ENCODE results near the gene MORN1.

Gene MORN1

GRCh38 chr1:2419416-2419815, 28.1 kb upstream of the MORN1 start:
- no peak for DNase-seq (ENCODE audit: low spot score)

DNA sequence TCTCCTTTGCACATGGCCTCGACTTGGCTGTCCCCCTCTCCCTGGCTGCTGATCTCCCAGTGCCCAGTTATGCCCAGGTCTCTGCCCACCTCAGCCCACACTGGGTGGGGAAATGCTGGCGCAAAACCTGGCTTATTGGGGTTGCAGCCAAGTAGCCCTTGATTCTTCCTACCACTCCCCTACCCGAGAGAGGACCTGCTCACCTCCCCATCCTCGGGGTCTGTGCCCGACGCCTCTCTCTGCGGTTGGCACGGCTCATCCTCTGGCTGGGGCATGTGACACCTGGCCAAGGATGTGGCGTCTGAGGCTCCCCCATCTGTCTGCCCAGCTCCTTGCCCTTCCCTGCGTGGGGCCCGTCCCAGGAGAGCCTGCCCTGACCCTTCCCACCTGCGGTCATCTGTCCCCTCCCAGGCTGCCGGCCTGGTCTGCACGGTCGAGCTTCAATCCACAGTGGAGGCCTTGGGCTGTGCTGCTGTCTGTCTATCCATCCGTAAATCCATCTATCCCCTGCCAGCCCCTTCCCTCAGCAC, 27.5 kb upstream of the MORN1 start:
- no peak for DNase-seq (ENCODE audit: low spot score)

GRCh38 chr1:2417833-2418225, 26.5 kb upstream of the MORN1 start:
- DNase-seq (ENCODE audit: low spot score) = no peak

DNA sequence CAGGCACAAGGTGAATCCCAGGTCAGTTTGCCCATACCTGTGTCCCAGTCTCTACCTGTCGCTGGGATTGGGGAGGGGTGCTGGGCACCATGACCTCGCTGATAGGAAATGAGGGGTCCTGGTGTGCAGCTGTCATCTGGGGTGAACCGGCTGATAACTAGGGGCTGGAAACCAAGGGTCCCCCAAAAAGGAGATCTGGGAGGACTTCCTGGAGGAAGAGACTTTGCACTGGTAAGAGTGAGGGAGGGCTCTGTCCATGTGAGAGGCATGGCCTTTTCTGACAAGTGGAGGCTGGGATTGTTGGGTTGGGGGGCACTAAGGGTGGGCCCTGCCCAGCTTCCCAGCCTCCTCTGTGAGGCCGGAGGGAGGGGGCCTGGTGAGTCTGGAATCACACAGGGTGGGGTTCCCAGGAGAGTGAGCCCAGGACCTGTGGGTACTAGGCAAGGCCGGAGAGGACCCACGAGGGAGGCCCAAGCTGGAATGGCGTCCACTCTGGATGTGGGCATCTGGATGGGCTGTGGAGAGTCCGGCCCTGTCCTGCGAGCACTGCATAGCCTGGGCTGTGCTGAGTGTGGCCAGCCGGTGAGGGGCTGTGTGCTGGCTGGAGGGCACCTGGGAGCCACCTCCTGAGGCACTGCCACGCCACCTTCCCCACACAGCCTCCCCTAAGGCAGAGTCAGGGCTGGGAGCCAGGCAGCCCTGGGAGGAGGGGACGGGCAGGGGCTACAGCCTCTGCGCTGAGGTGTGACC, 25.9 kb upstream of the MORN1 start:
- DNase-seq (ENCODE audit: low spot score) = no peak

DNA sequence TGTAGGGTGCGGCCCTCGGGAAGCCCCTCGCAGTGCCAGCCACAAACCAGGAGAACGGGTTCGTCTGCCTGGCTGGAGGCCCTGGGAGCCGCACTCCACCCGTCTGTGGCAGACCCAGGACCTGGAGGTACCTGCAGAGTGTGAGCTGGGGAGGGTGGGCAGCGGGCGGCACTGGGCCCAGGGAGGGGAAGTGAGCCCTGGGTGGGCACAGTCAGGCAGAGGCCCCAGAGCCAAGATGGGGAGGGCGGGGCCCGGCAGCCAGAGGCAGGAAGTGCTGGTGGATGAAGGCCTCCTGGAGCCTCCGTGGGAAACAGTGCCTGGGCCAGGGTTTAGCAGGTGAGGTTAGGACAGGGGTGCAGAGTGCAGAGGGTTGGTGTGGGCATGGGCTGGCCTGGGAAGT, 25.0 kb upstream of the MORN1 start:
- no peak for DNase-seq (ENCODE audit: low spot score)

DNA sequence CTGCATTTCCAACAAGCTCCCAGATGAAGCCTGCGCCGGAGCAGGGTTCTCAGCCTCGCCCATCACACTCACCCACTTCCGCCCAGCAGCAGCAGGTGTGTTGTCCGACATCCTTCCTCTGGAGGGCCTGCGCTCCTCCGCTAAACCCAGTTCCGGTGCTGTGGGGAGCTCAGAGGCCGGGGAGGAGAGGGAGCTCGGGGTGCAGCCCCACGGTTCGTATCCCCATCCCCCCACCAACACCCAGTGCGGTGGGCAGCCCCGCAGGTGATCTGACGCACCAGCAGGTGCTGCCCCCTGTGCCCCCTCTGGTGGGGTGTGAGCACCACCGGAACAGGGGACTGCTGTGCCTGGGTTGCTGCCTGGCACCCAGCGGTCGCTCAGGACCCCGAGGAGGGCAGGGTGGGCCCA, 24.5 kb upstream of the MORN1 start:
- DNase-seq (ENCODE audit: low spot score) = no peak

- no peak for DNase-seq (ENCODE audit: low spot score)
Measured at GRCh38 chr1:2415337-2415736, 24.0 kb upstream of the MORN1 start.

GRCh38 chr1:2414297-2414958, 23.1 kb upstream of the MORN1 start:
- peak; percentile 92 for DNase-seq (ENCODE audit: low spot score)

- no peak for DNase-seq (ENCODE audit: low spot score)
Measured at GRCh38 chr1:2413495-2414296, 22.3 kb upstream of the MORN1 start.

GRCh38 chr1:2412773-2413494, 21.6 kb upstream of the MORN1 start:
- DNase-seq (ENCODE audit: low spot score) = peak; percentile 79

DNA sequence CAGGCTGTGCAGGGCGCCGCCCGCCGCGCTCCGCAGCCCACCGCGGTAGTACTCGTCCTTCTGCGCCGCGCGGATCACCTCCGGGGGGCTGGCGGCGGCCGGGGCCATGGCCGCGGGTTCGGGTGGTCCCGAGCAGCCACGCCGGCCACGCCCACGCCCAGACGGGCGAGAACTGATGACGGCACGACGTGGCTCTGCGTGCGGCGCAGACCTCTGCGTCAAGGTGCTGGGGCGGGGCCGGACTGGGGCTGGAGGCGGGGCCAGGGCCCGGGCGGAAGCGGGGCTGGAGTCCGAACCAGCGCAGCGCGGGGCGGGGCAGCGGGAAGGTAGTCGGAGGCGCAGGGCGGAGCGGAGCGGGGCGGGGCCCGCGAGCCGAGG, 21.0 kb upstream of the MORN1 start, which contains the start of gene PEX10:
Gene PEX10, minus strand, starts transcription at position 170 of the 378 bp plus-strand sequence. Its CDS starts 62 bp downstream, at position 108.
- peak; percentile 97 for DNase-seq (ENCODE audit: low spot score)

GRCh38 chr1:2411801-2412394, 20.5 kb upstream of the MORN1 start:
- no peak for DNase-seq (ENCODE audit: low spot score)

GRCh38 chr1:2409745-2410144, 18.4 kb upstream of the MORN1 start:
- DNase-seq (ENCODE audit: low spot score) = no peak

DNA sequence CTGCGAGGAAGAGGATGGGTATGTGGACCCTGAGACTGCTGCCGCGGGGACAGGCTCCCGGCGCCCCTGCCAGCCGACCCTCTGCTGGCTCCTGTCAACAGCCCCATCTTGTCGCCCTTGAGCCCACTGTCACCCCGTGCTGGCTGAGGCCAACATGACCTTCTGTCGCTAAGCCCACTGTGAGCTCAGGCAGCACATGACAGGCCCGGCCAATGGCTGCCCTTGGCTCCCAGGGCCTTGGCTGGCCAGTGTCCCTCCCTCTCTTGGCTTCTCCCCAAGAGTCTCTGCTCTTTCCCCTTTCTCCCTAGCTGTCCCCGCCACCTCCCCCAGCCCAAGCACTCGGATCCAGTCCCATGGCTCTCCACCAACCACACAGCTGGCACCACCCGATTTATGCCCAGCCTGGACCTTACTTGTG, 17.5 kb upstream of the MORN1 start:
- no peak for DNase-seq (ENCODE audit: low spot score)

DNA sequence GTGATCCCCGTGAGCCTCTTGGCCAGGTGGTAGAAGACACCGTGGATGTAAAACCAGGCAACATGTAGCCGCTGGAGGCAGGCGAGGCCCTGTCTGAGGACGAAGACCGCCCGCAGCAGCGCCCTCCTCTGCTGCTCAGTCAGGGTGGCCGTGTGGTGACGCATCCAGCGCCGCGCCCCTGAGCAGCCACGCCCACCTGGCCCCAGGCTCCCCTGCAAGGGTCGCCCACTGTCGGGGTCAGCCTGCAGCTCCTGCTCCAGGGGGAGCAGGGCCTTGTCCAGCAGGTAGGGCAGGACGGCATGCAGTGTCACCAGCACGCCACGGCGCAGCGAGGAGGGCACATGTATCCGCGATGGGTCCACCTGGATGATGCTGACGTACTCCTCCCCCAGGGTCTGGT, 17.1 kb upstream of the MORN1 start:
- DNase-seq (ENCODE audit: low spot score) = no peak

DNA sequence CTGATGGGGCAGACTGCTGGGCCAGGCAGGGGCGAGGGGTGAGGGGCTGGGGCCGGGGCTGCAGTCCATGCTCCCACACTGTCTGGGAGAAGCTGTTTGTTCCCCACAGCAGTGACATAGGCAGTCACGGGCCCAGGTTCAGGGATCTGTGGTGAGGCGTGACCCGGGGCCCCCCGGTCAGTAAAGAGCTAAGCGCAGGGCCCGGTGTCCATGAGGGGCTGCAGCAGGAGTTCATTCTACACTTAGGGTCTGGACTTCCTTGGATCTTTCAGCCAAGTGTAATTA, 16.6 kb upstream of the MORN1 start:
- no peak for DNase-seq (ENCODE audit: low spot score)

DNA sequence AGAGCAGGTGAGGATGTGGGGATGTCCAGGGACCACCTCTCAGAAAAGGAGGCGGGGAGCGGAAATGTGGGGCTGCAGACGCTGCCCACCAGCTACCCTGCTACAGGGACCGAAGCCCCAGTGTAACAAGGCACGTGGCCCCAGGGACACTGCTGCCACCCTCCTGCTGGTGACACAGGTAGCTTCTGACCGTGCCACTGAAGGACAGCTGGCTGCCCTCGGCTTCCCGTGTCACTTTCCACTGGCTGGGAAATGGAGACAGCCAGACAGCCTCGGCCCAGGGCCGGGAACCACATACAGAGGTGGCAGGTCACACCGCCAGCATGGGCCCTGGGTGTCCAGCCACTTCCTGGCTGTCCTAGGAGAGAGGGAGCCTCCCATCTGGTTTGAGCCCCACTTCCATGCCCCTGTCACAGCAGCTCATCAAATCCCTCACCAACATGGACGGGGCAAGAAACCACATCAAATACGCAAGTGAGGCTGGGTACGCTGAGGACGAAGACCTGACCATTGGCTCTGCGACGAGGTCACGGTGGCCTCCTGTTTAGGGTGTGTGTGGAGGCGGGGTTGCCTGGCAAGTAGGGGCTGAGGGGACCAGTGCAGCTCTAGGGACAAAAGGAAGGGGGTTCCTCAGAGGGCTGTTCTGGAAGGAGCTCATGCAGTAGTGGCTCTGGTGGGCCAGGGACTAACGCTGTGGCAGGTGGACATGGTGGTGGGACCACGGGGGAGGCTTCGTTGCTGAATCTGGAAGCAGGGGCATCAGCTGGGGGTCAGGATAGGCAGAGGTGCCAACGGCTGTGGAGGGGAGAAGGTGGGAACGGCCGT, 16.0 kb upstream of the MORN1 start:
- no peak for DNase-seq (ENCODE audit: low spot score)

DNA sequence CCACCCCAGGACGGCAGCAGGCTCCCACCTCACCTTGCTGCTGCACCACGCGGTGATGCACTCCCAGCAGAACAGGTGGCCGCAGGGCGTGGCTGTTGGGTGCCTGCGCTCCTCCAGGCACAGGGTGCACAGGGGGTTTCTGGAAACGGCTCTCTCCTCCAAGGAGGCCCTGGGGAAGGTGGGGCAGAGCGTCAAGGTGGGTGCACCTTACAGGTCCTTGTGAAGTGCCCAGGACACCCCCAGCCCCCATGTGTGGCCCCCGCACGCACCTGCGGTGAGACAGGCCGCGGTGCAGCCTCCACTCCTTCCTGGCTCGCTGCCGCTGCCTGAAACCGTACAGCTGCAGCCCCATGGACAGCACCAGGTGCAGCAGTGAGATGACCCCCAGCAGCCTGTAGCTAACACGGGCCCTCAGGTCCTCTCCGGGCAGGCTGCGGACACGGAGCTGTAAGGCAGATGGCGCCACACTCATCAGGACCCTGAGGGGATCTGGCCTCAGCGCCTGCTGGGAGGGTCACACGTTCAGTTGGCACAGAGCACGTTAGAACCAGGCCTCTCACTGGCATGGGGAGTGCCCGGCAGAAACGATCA, 15.2 kb upstream of the MORN1 start:
- no peak for DNase-seq (ENCODE audit: low spot score)

DNA sequence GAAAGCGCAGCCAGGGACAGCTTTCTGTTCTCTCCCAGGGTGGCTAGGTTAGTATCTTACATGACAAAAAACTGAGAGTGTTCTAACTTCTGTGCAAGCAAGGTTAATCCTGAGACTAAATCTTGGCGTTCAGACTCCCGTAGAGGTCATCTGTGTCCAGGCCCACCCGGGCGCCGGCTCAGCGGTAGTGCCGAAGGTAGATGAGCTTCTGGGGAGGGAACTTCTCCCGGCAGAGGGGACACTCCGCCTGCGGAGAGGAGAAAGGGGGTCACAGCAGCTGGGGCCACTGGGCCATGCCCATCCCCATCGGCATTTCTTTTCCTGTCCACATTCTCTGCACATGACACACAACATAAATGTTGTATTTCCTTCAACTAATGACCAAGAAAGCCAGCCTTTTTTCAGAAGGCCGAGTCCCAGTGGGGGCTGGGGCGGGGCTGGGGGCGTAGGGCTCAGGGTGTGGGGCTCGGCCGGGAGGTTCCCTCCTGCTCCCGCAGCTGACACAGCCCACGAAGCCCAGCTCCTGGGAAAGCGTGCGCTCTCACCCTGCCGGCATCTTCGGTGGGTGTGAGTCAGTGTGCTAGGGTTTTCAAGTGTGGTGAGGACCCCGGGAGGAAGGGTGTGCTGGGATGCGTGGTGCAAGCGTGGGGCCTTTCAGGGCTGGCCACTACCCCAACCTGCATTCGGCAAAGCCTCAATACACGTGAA, 14.4 kb upstream of the MORN1 start:
- peak; percentile 46 for DNase-seq (ENCODE audit: low spot score)
